IPS-18a (cell line): ENCODE data around the gene ARL10.

Experiments used
- H3K27ac ChIP-seq: one replicate; pipeline ENCODE4 v1.5.1; 2013; ENCODE audit warnings: low read length
- H3K27me3 ChIP-seq: one replicate; pipeline ENCODE4 v1.6.1; 2013; ENCODE audit warnings: mild to moderate bottlenecking, low read length; ENCODE audit not compliant: control insufficient read depth, insufficient read depth
- H3K36me3 ChIP-seq: one replicate; pipeline ENCODE4 v1.6.1; 2013; ENCODE audit warnings: low read depth, low read length; ENCODE audit not compliant: control insufficient read depth
- H3K4me1 ChIP-seq: one replicate; pipeline ENCODE4 v1.6.1; 2013; ENCODE audit warnings: low read depth, low read length; ENCODE audit not compliant: control insufficient read depth
- H3K4me3 ChIP-seq: one replicate; pipeline ENCODE4 v1.5.1; 2013; ENCODE audit warnings: low read length
- H3K9ac ChIP-seq: one replicate; pipeline ENCODE4 v1.6.1; 2013; ENCODE audit warnings: mild to moderate bottlenecking, low read length, moderate library complexity
- H3K9me3 ChIP-seq: one replicate; pipeline ENCODE4 v1.6.1; 2013; ENCODE audit warnings: low read depth, low read length; ENCODE audit not compliant: control insufficient read depth

ARL10 gene, protein sequence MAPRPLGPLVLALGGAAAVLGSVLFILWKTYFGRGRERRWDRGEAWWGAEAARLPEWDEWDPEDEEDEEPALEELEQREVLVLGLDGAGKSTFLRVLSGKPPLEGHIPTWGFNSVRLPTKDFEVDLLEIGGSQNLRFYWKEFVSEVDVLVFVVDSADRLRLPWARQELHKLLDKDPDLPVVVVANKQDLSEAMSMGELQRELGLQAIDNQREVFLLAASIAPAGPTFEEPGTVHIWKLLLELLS

GRCh38 chr5:176365351-176366231, at the start of gene ARL10:
TSS of gene ARL10 (plus strand) at chr5:176365487. CDS start at chr5:176365564, 77 bp downstream.
- Histone ChIP-seq H3K9me3 (no peaks in the 10 kb centered on the region), H3K4me3 (peak within 1 kb of the TSS; percentile 69), H3K9ac (peak within 1 kb of the TSS; percentile 16), H3K27ac (no peak within 1 kb of the TSS), H3K27me3 (peaks cover 61% of the 10 kb centered on the region), H3K4me1 (peaks cover 3% of the 10 kb centered on the region), H3K36me3 (no peaks in the 10 kb centered on the region)

DNA sequence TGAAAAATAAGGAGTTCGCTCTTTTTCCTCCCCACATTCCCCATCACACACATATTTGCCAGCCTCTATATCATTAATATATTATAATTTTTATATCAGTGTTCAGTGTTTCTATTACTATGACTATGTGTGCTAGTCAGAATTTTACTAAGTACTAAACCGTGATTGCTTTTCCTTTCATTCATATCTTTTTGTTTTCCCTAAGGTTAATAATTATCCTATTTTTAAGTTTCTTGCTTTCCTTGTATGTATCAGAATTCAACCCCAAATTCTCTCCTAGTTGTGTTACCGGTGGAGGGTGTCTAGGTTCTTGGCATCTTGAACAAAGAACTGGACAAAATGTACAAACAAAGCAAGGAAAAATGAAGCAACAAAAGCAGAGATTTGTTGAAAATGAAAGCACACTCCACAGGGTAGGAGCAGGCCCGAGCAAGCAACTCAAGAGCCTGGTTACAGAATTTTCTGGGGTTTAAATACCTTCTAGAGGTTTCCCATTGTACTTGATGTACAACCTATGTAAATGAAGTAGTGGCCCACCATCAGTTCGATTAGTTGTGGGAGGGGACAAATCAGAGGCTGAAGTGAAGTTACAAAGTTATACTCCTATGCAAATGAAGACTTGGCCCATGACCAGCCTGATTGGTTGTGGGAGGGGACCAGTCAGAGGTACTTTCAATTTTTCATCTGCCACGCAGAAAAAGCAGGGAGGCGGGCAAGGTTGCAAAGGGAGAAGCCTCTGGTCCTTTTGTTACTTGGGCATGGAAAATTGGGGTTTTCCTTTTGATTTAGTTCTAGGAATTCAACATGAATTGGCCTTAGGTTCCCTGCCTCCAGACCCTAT, 47.5 kb upstream of the ARL10 start:
- Histone ChIP-seq H3K4me1 (no peaks in the 10 kb centered on the region), H3K27ac (no peak overlapping the region), H3K9me3 (no peaks in the 10 kb centered on the region), H3K4me3 (no peak overlapping the region), H3K9ac (no peak overlapping the region), H3K27me3 (no peaks in the 10 kb centered on the region), H3K36me3 (peaks cover 14% of the 10 kb centered on the region)

DNA sequence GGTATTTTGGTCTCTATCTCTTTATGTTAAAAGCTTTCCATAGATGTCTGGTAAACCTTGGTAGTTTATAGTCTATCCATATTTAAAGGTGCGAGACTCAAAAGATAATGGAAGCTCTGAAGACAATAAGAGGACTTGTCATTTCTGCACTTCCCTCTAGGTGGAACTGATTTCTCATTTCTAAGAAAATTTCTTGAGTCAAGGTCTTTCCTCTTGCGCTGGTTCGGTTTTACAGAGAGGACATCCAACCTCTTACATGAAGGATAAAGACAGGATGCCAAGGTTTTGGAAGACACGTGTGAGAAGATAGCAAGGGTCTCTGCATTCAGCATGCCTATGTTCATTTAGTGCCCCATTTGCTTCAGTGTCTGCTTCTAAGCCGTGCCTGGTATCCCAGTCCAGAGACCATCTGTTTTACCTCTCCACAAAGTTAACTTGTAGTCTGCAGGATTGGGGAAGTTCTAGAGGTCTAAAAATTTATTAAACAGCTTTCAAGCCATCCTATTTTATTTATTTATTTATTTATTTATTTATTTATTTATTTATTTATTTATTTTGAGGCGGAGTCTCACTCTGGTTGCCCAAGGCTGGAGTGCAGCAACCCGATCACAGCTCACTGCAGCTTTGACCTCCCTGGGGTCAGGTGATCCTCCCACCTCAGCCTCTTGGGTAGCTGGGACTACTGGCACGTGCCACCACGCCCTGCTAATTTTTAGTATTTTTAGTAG, 45.3 kb upstream of the ARL10 start:
- no peak overlapping the region for H3K9ac ChIP-seq
- peaks cover 17% of the 10 kb centered on the region for H3K36me3 ChIP-seq
- H3K4me1 ChIP-seq = no peaks in the 10 kb centered on the region
- H3K9me3 ChIP-seq = no peaks in the 10 kb centered on the region
- no peak overlapping the region for H3K27ac ChIP-seq
- H3K27me3 ChIP-seq = no peaks in the 10 kb centered on the region
- no peak overlapping the region for H3K4me3 ChIP-seq

DNA sequence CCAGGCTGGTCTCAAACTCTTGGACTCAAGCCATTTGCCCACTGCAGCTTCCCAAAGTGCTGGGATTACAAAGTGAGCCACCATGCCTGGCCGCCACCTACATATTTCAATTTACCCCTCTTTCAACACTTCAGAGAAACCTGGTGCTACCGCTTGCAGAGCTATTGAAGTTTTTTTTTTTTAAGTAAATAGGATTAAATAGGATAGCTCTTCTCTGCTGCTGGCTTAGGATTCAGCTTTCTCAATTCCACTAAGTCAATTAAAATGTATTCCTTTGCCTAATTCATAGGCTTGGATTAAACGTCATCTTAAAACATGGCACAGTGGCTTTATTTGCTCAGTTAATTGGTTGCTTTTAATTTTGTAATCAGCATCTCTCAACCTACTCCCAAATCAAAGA, 44.7 kb upstream of the ARL10 start:
- no peaks in the 10 kb centered on the region for H3K9me3 ChIP-seq
- H3K27me3 ChIP-seq = no peaks in the 10 kb centered on the region
- no peak overlapping the region for H3K9ac ChIP-seq
- no peaks in the 10 kb centered on the region for H3K4me1 ChIP-seq
- H3K36me3 ChIP-seq = peaks cover 17% of the 10 kb centered on the region
- no peak overlapping the region for H3K4me3 ChIP-seq
- H3K27ac ChIP-seq = no peak overlapping the region

DNA sequence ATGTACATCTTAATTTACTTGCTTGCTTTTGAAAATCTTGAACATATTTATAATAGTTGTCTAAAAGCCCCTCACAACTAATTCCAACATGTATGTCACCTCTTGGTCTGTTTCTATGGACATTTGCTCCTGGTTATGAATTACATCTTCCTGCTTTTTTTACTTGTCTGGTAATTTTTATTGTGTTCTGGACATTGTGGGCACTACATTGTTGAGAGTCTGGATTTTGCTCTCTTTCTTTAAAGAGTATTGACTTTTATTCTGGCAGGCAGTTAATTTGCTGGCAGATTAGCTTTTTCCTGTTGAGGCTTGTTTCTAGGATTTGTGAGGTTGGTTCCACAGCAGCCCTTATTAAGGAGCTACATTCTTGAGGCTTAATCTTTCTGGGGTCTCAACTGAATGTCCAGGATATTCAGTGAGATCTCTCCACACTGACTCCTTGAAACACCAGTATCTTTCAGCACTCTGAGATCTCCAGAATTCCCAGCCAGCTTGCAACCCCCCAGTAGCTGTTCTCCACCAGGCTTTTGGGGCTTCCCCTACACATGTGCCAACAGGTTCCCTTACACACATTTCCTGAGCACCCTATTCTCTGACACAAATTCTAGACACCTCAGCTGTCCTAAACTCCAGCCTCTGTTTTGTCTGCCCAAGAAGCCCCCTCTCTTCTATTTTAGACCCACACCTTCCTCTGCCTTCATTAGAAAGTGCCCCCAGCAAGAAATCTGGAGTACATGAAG, 31.1 kb upstream of the ARL10 start:
- no peaks in the 10 kb centered on the region for H3K4me1 ChIP-seq
- no peak overlapping the region for H3K4me3 ChIP-seq
- H3K9ac ChIP-seq = no peak overlapping the region
- H3K27me3 ChIP-seq = no peaks in the 10 kb centered on the region
- H3K9me3 ChIP-seq = no peaks in the 10 kb centered on the region
- H3K36me3 ChIP-seq = peaks cover 20% of the 10 kb centered on the region
- no peak overlapping the region for H3K27ac ChIP-seq

DNA sequence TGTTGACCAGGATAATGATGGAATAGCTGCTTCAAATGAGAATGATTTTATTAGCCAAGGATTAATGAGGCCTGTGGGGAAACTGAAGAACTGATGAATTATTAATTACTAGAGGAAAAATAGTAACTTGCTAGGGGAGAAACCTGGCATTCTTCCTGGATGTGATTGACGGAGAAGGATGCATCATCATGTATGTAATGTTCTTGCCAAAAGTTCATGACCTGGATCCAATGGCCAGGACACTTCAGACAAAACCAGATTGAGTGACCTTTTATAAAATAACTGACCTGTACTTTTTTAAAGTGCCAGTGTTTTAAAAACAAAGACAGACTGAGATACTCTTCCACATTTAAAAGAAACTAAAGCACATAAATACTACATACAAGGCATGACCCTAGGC, 27.4 kb upstream of the ARL10 start:
- Histone ChIP-seq H3K9ac (no peak overlapping the region), H3K36me3 (peaks cover 20% of the 10 kb centered on the region), H3K27ac (no peak overlapping the region), H3K27me3 (no peaks in the 10 kb centered on the region), H3K4me1 (no peaks in the 10 kb centered on the region), H3K9me3 (no peaks in the 10 kb centered on the region), H3K4me3 (no peak overlapping the region)

GRCh38 chr5:176339304-176339703, 26.0 kb upstream of the ARL10 start:
- Histone ChIP-seq H3K36me3 (peaks cover 20% of the 10 kb centered on the region), H3K27me3 (no peaks in the 10 kb centered on the region), H3K4me3 (no peak overlapping the region), H3K9ac (no peak overlapping the region), H3K27ac (no peak overlapping the region), H3K9me3 (no peaks in the 10 kb centered on the region), H3K4me1 (no peaks in the 10 kb centered on the region)

DNA sequence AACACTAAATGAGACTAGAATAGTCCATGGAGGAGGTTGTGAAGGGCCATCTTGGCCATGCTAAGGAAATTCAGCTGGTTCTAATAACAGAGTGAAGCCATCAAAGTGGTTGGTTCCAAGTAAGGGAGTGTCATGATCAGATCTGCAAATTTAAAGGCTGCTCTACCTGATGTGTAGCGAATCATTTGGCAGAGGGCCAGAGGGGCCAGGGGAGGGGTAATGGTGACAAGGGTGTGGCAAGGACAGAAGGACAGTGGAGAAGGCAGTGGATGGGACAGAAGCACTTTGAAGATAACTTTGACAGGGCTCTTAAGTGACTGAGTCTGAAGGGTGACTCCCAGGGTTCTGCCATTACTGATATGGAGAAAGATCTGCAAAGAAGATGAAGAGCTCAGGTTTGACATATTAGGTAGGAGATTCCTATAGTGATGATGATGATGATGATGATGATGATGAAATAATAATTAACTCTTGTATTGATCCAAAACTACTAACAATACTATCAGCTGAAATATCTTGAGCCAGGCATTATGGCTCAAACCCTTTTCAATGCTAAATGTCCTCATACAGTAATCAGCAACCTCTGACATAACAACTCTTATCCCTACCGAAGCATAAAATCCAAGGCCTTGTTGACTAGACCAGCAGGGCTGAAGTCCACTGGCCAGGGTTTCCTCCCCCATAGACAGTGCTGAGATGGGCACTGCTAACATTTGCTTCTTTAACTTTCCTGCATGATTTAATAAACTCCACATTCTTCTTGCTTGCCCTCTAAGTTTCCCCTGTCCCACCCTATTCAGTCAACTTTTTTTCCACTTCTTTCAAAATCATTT, 23.7 kb upstream of the ARL10 start:
- Histone ChIP-seq H3K9ac (no peak overlapping the region), H3K4me3 (no peak overlapping the region), H3K27me3 (no peaks in the 10 kb centered on the region), H3K9me3 (no peaks in the 10 kb centered on the region), H3K36me3 (peaks cover 36% of the 10 kb centered on the region), H3K4me1 (no peaks in the 10 kb centered on the region), H3K27ac (no peak overlapping the region)

- Histone ChIP-seq H3K27me3 (no peaks in the 10 kb centered on the region), H3K9me3 (no peaks in the 10 kb centered on the region)
These were observed 23.2 kb upstream of the ARL10 start for GRCh38 chr5:176342158-176342483.

GRCh38 chr5:176342766-176343458, 22.4 kb upstream of the ARL10 start:
- Histone ChIP-seq H3K27me3 (no peaks in the 10 kb centered on the region), H3K27ac (no peak overlapping the region), H3K9me3 (no peaks in the 10 kb centered on the region)

More at GRCh38 chr5:176342158-176342483, 23.2 kb upstream of the ARL10 start:
- Histone ChIP-seq H3K36me3 (peaks cover 36% of the 10 kb centered on the region), H3K4me1 (no peaks in the 10 kb centered on the region), H3K4me3 (no peak overlapping the region), H3K9ac (no peak overlapping the region), H3K27ac (no peak overlapping the region)

More at GRCh38 chr5:176342766-176343458, 22.4 kb upstream of the ARL10 start:
- H3K9ac ChIP-seq = no peak overlapping the region
- peaks cover 39% of the 10 kb centered on the region for H3K36me3 ChIP-seq
- H3K4me3 ChIP-seq = no peak overlapping the region
- H3K4me1 ChIP-seq = no peaks in the 10 kb centered on the region
